Pancreas (tissue), 10 donors: ENCODE results near the gene LRCOL1. TPM values are rescaled to one million over a fixed set of nuclear protein-coding genes. Genes with fewer than 3 reads are reported as not detected.

Experiments
- ATAC-seq, 4 donors: fragments of 200-7000 bp; cut with Tn5 transposase; one replicate each; pipeline versions ENCODE4 v1.8.0 to v1.9.1; 2020; ENCODE audit warnings: mild to moderate bottlenecking in 4 of 4, moderate library complexity in 4 of 4
- DNase-seq, 6 donors: peaks; one replicate each; pipeline ENCODE4 v3.0.0-alpha.2; 2020
- FAIRE-seq: peaks from 2 replicates; lab custom pipeline; 2012; peaks lifted over from hg19 to GRCh38; lab: Jason Lieb, UNC
- H3K27ac ChIP-seq, 4 donors: fragments of 200-600 bp; sonication (generic); 1 replicate in 3 of 4; 2 replicates in 1 of 4; pipeline versions ENCODE4 v1.5.0 to v1.8.0; 2020
- H3K27me3 ChIP-seq, 4 donors: fragments of 200-600 bp; one replicate each; pipeline ENCODE4 v1.8.0; 2021
- H3K36me3 ChIP-seq, 3 donors: fragments of 200-600 bp; sonication (generic) in 1 of 3; one replicate each; pipeline versions ENCODE4 v1.5.0 to v1.8.0; 2020 to 2021
- H3K4me1 ChIP-seq, 3 donors: fragments of 200-600 bp; one replicate each; pipeline ENCODE4 v1.8.0; 2021
- H3K4me3 ChIP-seq, 4 donors: fragments of 200-600 bp; sonication (generic) in 2 of 4; one replicate each; pipeline versions ENCODE4 v1.5.0 to v1.8.0; 2020 to 2021
- H3K9me3 ChIP-seq, 4 donors: fragments of 200-600 bp; one replicate each; pipeline ENCODE4 v1.8.0; 2021
- WGBS, 2 donors: extraction: QIAGEN DNeasy Blood & Tissue Kit; methylation state at CpG; one replicate each; pipeline ENCODE4 v1.1.7; 2013; 5-methylcytosine and 5-hydroxymethylcytosine counted together
- intact Hi-C, 3 donors: fragments of 100-400 bp; cut with DNase I; formaldehyde crosslinking; loops; one replicate each; pipeline versions ENCODE4 v1.11.1 to v1.14.2; 2022
- polyA plus RNA-seq, 2 donors: library from polyadenylated mRNA; stranded (reverse); fragments of 200-250 nt; gene quantifications; one replicate each; pipeline ENCODE4 v1.2.3, GENCODE V29; 2013
- total RNA-seq, 6 donors: library from RNA; stranded (reverse); fragmentation: NEBNext Ultra II Directional in 4 of 6; extraction: Animal tissue kit (Norgen Biotek cat#: 25700) in 4 of 6; gene quantifications; one replicate each; pipeline versions ENCODE4 v1.2.1 to v1.2.4, GENCODE V29; 2021 to 2023
- TF ChIP-seq, protein P1 (sequence below), 4 donors: fragments of 200-600 bp; sonication (generic) in 3 of 4; IDR thresholded peaks; one replicate each; pipeline versions ENCODE4 v1.5.0 to v1.8.0; 2021; ENCODE audit warnings: antibody characterized with exemption in 4 of 4
- donor health status: healthy with polysubstance abuse.
- donor health status: DM: no; HTN: no; CAD: no; lungs with moderate emphysema.
- donor health status: DM: no; HTN: no; CAD: no.
- donor health status: control.
- donor health status: control.
- donor health status: Bipolar disorder and iron deficiency.
- donor health status: DM: yes; HTN: yes; CAD: no.
- donor health status: DM: no; HTN: no; CAD: no.
- donor health status: DM: no; HTN: no; CAD: no.
- donor health status: DM: yes; HTN: yes; CAD: no.

Gene LRCOL1
- total and polyA plus RNA-seq, 8 donors, result 0.21 TPM; not detected in 7

DNA sequence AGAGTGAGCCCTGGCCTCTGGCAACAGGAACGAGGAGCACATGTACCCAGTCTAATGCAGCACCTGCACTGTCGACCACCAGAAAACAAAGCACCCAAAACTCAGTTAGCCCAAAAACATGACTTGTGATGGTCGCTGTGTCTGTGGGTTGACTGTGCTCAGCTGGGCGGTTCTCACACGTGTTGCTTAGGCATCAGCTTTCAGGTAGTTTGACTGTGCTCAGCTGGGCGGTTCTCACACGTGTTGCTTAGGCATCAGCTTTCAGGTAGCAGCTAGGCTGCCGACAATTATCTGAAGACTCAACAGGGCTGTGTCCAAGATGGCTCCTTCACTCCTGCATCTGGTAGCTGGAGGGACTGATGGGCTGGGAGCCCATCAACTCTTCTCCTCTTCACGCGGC lies 1.2 kb upstream of the LRCOL1 start:
- FAIRE-seq (no peak), DNase-seq (no peak), ATAC-seq (no peak)
- 88 to 95% methylated on average over 10 of the region's 10 CpGs for WGBS, 2 donors
- no peak overlapping the region for H3K27ac ChIP-seq
- H3K4me3 ChIP-seq, result no peak overlapping the region
- no peaks in the 10 kb centered on the region for H3K36me3 ChIP-seq
- TF ChIP-seq, protein P1, sequence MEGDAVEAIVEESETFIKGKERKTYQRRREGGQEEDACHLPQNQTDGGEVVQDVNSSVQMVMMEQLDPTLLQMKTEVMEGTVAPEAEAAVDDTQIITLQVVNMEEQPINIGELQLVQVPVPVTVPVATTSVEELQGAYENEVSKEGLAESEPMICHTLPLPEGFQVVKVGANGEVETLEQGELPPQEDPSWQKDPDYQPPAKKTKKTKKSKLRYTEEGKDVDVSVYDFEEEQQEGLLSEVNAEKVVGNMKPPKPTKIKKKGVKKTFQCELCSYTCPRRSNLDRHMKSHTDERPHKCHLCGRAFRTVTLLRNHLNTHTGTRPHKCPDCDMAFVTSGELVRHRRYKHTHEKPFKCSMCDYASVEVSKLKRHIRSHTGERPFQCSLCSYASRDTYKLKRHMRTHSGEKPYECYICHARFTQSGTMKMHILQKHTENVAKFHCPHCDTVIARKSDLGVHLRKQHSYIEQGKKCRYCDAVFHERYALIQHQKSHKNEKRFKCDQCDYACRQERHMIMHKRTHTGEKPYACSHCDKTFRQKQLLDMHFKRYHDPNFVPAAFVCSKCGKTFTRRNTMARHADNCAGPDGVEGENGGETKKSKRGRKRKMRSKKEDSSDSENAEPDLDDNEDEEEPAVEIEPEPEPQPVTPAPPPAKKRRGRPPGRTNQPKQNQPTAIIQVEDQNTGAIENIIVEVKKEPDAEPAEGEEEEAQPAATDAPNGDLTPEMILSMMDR (IDR thresholded peaks at IDR 0.05), result no peak
- no peaks in the 10 kb centered on the region for H3K9me3 ChIP-seq
- peaks cover 0 to 17% (median 6%) of the 10 kb centered on the region in 4 donors for H3K27me3 ChIP-seq
- no peaks in the 10 kb centered on the region for H3K4me1 ChIP-seq
- intact Hi-C loops, result loop anchor here in 1 of 3 donors (5.0 kb wide), 1 partner anchor 194 kb away; no protein-coding TSS in a partner anchor

DNA sequence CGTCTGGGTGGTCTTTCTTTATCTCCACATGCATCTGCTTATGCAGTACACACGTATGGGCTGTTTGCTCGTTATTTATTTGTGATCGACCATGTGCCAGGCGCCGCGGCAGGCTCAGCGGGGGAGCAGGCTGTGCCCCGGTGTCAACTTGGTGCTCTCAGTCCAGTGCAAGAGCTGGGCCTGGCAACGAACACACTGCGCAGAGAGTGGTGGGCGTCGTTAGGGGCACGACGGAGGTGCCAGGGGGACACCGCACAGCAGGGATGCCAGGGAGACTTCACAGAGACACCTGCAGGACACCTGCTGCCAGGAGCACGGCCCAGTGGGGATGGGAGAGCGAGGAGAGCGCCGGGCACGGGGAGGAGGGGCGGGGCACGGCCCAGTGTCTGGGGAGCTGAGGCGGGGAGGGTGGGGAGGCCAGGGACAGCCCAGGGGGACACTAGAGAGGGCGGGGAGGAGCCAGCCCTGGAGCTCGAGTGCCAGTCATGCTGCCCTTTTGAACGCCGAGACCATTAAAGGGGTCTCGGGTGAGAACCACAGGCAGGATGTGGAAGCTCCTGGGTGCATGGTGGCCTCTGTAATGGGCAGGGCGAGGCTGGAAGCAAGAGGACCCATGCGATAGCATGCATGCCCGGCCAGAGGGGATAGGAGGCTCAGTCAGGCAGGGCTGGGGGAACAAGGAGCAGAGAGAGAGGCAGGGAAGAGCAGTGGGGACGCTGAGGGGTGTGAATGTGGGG lies 652 bp upstream of the LRCOL1 start:
- Histone ChIP-seq H3K9me3 (no peaks in the 10 kb centered on the region), H3K36me3 (no peaks in the 10 kb centered on the region), H3K27ac (no peak overlapping the region), H3K27me3 (peaks cover 0 to 17% (median 4%) of the 10 kb centered on the region in 4 donors), H3K4me1 (no peaks in the 10 kb centered on the region), H3K4me3 (no peak overlapping the region)
- WGBS, 2 donors, result 73 to 76% methylated on average over 33 of the region's 33 CpGs
- FAIRE-seq (no peak), DNase-seq (peak in 1 of 6 donors; percentile 42), ATAC-seq (no peak)
- TF ChIP-seq, protein P1 (IDR thresholded peaks at IDR 0.05), result no peak
- intact Hi-C loops, result loop anchor here in 1 of 3 donors (5.0 kb wide), 1 partner anchor 194 kb away; no protein-coding TSS in a partner anchor

DNA sequence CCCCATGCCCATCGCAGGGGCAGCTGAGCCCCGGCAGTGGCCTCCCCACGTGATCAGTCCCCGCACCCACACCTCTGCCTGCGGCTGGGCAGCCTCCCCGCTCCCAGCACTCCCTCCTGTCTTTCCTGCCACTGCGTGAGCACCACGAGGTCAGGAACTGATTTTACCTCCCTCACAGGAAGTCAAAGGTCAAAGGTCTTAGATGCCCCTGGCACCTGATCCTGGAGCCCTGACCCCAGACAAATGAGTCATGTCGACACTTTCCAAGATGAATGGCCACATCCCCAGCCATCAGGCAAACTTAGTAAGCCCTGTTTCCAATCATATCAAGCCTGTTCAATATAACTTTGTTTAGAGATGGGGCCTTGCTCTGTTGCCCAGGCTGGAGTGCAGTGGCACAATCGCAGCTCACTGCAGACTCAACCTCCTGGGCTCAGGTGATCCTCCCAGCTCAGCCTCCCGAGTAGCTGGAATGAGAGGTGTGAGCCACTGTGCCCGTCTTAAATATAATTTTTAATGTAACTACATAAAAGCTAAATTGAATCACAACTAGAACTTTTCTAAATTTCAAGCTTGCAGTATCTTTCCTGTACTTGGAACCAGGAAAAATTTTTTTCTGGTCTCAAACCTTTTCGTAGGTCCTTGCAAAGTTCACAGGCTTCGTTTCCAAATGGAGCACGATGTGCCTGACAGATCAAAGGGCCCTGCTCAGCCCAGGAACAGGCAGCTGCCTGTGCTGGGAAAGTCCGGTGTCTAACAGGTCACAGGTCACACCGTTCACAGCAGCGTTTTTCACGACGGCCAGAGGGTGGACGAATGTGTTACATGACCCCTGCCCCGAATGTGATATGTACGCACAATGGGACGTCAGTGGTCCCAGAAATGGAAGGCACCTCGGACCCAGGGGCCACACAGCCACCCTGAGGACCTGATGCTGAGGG lies 1.9 kb downstream of the LRCOL1 start:
- DNase-seq, result peak in 1 of 6 donors; percentile 39
- intact Hi-C loops, result no loop called here
- no peak for FAIRE-seq
- no peak for ATAC-seq
- no peaks in the 10 kb centered on the region for H3K4me1 ChIP-seq
- 32 to 46% methylated on average over 25 of the region's 25 CpGs for WGBS, 2 donors
- H3K4me3 ChIP-seq, result no peak overlapping the region
- H3K27me3 ChIP-seq, result peaks cover 0 to 28% (median 1%) of the 10 kb centered on the region in 4 donors
- TF ChIP-seq, protein P1 (IDR thresholded peaks at IDR 0.05), result no peak
- no peaks in the 10 kb centered on the region for H3K36me3 ChIP-seq
- no peaks in the 10 kb centered on the region for H3K9me3 ChIP-seq
- no peak overlapping the region for H3K27ac ChIP-seq

DNA sequence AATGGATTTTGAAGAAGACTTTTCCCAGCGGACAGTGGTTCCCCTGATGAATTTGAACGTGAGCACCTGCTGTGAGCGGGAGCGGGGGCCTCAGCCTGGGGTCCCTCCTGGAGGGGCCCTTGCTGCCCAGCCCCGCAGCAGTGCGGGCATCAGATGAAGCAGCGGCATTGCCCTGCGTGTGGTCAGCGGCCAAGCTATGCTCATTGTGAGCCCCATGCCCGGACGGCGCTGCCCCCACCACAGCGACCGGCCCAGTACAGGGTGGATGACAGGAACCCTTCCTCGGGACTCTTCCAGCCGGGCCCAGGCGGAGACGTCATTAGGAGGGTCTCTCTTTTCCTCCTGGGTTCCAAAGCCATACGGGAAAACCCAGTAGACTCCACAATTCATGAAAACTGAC lies 3.5 kb downstream of the LRCOL1 start:
- intact Hi-C loops, result no loop called here
- DNase-seq (peak in 1 of 6 donors; percentile 24), FAIRE-seq (no peak), ATAC-seq (no peak)
- TF ChIP-seq, protein P1 (IDR thresholded peaks at IDR 0.05), result no peak
- 70 to 79% methylated on average over 19 of the region's 19 CpGs for WGBS, 2 donors
- Histone ChIP-seq H3K27me3 (peaks cover 0 to 29% (median 3%) of the 10 kb centered on the region in 4 donors), H3K27ac (no peak overlapping the region), H3K9me3 (no peaks in the 10 kb centered on the region), H3K36me3 (no peaks in the 10 kb centered on the region), H3K4me1 (no peaks in the 10 kb centered on the region), H3K4me3 (no peak overlapping the region)
